Choroid plexus epithelial cell (primary cell): ENCODE data around the gene GSTCD.

Source experiments
- DNase-seq: peaks from one replicate; pipeline ENCODE4 v3.0.0-alpha.2; 2010; ENCODE audit warnings: low read depth
- H3K4me3 ChIP-seq: 2 replicates; pipeline ENCODE4 v1.5.1; 2011; ENCODE audit warnings: low read depth, mild to moderate bottlenecking, control low read depth, low read length, moderate library complexity
- TF ChIP-seq, protein P1 (sequence below): conservative IDR thresholded peaks from 2 replicates; pipeline ENCODE4 v1.5.1; 2011; ENCODE audit warnings: low read depth, mild to moderate bottlenecking, control low read depth, inconsistent platforms, low read length, moderate library complexity

GSTCD gene, protein sequence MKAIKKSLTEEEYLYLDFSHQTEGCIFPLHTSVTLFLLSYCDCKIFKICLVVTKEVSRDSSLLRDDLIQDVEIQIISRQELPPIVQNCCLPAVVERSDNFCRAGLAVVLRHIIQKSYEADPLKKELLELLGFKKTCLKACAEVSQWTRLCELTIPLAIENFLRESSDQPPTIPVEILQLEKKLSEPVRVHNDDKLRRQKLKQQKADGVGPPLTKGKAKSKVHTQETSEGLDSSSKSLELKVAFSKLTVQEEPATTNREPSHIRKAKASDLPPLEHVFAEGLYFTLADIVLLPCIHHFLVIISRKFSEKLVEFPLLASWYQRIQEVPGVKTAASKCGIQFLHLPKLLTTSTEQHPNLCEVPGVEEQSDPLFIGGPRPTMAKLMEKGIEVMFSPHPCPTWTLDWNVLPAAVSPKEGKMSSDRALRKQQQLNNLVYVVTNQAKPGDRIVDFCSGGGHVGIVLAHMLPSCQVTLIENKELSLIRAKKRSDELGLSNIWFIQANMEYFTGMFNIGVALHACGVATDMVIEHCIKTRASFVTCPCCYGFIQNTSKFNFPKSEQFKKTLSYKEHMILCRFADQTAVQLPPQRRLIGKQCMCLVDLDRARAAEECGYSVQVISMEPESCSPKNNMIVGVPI

DNA sequence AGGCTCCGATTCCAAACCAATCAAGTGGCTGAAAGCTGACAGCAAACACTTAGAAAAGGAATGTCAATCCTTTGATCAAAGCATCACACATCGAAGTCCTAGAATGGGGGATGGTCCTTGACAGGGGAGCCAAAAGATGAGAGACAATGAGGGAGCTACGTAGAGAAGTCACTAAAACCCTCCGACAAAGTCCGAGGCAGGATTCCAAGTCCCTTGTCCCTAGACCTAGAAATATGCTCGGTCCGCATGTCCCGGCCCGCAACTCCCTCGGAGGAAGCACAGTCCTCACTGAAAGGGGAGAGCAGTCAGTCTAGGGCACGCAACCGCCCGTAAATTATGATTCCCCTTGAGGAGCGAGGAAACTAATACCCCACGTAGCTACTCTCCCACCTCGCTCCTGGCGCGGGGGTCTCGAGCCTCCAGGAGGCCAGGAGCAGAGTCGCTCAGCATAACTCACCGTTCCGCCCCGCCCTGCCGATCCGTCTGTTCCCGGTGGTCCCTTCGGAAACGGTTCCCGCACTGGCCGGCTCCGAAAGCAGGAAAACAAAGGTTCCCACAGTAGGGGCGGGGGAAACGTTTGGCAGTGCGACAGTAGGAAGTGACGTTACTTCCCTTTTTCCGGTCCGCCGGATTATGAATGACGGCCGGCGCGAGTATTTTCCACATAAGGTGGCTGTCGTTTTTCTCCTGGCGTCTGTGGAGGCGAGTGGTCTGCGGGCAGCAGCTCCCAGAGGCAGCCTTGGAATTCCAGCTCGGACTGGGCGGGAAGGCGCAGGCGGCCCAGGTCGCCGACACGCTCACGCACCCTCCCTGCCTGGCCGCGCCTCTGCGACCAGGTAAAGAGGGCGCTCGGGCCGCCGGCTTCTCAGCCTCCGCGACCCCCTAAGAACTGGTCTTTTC lies at the start of gene GSTCD, which contains the start of gene INTS12:
Gene GSTCD, plus strand, starts transcription at position 604 of the 900 bp plus-strand sequence. CDS start 8,830 bp downstream, outside the sequence.
Gene INTS12, minus strand, starts transcription at position 509 of the 900 bp plus-strand sequence. CDS start 8,684 bp downstream, outside the sequence.
- TF ChIP-seq, protein P1, sequence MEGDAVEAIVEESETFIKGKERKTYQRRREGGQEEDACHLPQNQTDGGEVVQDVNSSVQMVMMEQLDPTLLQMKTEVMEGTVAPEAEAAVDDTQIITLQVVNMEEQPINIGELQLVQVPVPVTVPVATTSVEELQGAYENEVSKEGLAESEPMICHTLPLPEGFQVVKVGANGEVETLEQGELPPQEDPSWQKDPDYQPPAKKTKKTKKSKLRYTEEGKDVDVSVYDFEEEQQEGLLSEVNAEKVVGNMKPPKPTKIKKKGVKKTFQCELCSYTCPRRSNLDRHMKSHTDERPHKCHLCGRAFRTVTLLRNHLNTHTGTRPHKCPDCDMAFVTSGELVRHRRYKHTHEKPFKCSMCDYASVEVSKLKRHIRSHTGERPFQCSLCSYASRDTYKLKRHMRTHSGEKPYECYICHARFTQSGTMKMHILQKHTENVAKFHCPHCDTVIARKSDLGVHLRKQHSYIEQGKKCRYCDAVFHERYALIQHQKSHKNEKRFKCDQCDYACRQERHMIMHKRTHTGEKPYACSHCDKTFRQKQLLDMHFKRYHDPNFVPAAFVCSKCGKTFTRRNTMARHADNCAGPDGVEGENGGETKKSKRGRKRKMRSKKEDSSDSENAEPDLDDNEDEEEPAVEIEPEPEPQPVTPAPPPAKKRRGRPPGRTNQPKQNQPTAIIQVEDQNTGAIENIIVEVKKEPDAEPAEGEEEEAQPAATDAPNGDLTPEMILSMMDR = no peak
- DNase-seq = peak; percentile 95
- peak within 1 kb of the TSS; percentile 99 for H3K4me3 ChIP-seq

DNA sequence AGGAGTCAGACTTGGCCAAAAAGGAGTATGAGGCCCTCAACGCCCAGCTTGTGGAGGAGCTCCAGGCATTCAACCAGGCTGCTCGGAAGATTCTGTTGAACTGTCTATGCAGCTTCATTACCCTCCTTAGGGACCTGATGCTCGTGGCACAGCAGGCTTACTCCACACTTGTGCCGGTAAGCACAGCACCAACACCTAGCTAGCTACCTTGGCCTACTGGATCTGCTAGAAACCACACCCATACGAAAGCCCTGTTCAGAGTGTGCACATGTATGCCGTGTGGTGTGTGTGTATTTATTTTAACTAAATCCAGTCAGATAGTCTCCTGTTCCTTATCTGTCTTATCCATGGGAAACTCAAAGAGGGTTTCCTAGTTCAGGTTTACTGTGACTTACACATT lies 49.4 kb upstream of the GSTCD start:
- no peak overlapping the region for H3K4me3 ChIP-seq
- TF ChIP-seq, protein P1 = no peak
- DNase-seq = no peak

DNA sequence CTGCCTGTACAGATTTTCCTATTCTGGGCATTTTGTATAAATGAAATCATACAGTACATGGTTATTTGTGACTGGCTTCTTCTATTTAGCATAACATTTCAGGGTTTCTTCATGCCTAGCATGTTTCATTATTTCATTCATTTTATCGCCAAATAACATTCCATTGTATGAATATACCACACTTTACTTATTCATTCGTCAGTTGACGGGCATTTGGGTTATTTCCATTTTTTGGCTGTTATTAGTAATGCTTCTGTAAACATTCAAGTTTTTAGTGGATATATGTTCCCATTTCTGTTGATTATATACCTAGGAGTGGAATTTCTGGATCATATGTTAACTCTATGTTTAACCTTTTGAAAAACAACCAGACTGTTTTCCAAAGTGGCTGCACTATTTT lies 47.6 kb upstream of the GSTCD start:
- TF ChIP-seq, protein P1 = no peak
- H3K4me3 ChIP-seq = no peak overlapping the region
- no peak for DNase-seq

DNA sequence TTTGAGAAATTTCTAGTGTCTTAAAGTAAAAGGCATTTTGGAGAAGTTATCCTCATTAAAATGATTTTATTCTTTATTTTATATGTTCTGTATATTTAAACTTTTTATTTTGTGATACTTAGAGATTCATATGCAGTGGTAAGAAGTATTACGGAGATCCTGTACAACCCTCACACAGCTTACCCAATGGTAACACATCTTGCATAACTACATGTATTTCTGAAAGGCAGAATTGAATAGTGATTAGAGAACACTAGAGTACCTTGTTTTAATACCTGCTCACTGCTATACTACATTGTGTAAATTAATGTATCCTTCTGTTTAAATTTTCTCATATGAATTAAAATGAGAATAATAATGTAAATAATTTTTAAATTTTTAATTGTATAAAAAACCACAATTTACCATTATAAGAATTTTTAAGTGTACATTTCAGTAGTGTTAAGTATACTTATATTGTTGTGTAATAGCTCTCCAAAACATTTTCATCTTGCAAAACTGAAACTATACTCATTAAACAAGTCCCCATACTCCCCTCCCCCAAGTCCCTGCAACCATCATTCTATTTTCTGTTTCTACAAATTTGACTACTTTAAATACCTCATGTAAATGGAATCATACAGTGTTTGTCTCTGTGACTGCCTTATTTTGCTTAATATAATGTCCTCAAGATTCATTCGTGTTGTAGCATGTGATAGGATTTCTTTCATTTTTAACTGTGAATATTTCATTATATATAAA lies 45.5 kb upstream of the GSTCD start:
- no peak for DNase-seq
- H3K4me3 ChIP-seq = no peak overlapping the region
- TF ChIP-seq, protein P1 = no peak

DNA sequence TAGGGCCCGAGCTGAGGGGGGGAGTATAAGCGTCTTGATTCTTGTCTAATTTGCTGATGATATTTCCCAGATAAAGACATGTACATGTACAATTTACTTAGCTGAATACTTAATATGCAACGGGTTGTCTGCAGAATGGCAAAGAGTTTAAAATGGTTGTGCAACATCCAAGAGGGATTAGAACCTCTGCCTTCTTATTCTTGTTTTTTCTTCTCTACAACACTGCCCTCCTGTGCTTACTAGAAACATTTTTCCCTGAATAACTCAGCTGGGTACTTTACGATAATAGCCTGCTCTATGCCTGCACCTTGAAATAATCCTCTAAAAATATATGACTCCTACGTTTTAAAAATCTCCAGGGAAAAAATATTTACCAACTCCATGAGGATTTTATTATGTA lies 41.9 kb upstream of the GSTCD start:
- no peak overlapping the region for H3K4me3 ChIP-seq
- peak; percentile 78 for DNase-seq
- TF ChIP-seq, protein P1 = peak; percentile 49

DNA sequence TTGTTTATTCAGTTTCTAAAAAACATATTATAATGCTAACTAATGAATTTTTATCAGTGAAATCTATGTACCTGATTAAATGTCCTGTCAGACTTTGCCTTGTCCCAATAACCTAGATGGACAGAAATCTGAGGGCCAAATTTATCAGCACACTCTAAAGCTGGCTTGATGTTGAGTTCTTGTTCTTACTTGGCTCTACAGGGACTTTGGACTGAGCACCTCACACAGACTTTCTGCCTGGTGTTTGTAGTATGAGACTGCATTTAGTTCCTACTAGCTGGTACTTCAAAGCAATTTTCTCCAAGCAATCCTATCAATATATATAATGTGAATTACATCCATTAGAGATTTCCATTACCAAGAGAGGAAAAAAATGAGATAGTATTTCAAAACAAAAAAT lies 37.9 kb upstream of the GSTCD start:
- TF ChIP-seq, protein P1 = no peak
- no peak for DNase-seq
- no peak overlapping the region for H3K4me3 ChIP-seq
